SHP77 (cell line): ENCODE measurements around the gene SLC43A3.

Source experiments
- DNase-seq, 2 experiments: peaks; one replicate each; lab custom pipeline; 2025; lab: John Stamatoyannopoulos, UW

SLC43A3 gene

DNA sequence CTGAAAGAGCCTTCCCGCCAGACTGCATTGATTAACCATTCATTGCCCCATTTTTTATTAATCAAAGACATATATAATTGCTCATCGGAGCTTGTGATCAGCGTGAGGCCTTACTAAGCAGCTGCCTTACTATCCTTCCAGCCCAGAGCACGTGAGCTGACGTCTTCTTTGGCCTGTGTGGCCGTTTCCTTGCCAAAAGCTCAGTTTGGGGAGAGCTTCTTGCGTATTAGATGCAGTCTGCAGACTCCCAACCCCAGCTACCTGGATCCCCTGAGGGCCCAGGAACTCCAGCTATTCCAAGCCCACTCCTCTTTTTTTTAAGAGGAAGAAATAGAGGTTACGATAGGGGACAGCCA, 784 bp upstream of the SLC43A3 start:
- no peak for DNase-seq

- no peak for DNase-seq
Measured at GRCh38 chr11:57426439-57426928, 437 bp downstream of the SLC43A3 start.

GRCh38 chr11:57425565-57426438, 1.1 kb downstream of the SLC43A3 start:
- no peak for DNase-seq

DNA sequence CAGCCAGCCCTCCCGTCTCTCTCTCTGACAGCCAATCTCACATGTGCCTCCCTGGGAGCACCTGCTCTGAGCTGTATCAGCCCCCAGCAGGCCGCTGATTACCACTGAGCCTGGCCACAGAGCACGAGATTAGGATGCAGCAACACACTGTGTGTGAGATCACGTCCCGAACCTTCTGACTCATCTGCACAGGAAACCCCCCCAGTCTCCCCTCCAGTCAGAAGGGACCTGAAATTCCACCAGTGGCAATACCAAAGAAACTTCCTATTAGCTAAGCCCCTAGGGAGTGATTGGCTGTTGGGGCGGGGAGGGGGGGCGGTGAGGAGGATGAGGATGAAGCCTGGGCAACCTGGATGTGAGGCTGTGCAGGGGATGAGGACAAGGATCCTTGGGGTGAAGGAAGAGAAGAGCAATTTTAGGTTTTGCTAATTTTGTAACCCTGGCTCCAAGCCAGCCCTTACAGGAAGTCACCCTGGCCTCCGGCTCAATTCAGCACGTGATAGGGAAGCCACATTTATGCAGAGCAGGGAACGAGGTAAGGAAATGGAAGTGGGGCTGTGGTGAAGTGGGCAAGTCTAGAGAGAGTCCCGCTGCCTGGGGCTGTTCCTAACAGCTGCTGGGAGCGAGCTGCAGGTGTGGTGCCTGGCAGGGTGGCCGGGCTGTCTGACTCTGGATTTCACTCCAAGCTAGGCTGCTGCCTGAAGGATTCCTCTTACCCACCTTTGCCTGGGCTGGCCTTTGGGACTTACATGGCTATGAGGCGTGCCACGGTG, 1.9 kb downstream of the SLC43A3 start:
- no peak for DNase-seq

DNA sequence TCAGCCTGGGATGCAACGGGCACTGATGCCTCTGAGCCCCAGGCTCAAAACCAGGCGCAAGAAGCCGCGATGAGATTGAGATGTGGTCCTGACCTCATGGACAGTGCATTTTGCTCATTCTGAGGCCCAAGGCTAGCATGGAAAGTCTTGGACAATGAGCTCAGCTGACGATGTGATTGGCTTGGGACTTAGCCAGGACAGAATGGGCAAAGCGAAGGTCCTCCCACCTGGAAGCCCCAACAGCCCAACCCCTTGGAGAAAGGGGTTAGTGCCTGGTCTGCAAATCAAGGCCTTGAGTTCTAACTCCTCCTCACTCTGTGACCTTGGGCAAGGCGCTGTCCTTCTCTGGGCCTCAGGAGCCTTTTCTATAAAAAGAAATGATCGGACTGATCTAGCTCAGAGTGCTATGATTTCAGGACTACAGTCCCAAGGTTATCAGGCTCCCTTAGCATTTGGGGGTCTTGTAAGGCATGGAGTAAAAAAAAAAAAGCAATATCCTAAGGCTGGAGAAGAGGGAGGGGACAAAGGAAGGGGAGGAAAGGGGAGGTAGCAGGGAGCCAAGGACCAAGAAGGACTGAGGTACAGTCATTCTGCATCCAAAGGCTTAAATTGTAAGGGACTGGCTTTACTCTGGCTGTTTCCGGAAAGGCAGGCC, 2.7 kb downstream of the SLC43A3 start:
- DNase-seq = no peak

- no peak for DNase-seq
Measured at GRCh38 chr11:57422669-57423068, 4.3 kb downstream of the SLC43A3 start.

DNA sequence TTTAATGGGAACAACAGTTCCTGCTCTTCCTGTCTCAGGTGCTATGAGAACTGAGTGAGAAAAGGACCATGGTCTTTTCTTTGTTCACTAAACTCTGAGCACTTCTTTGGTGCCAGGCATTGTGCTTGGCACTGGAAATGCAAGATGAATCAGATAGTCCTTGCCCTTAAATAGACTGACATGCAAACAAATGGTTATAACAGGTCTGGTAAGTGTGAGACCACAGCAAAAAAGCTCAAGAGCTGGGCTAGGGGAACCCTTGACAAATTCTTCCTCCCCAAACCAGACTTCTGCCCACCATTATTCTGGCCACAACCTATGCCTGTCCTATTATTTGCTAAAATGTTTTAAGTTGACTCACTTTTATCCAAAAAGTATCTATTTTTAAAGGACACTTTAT, 5.1 kb downstream of the SLC43A3 start:
- no peak for DNase-seq

GRCh38 chr11:57421066-57421465, 5.9 kb downstream of the SLC43A3 start:
- DNase-seq = no peak

- no peak for DNase-seq
Measured at GRCh38 chr11:57419146-57419545, 7.8 kb downstream of the SLC43A3 start.

DNA sequence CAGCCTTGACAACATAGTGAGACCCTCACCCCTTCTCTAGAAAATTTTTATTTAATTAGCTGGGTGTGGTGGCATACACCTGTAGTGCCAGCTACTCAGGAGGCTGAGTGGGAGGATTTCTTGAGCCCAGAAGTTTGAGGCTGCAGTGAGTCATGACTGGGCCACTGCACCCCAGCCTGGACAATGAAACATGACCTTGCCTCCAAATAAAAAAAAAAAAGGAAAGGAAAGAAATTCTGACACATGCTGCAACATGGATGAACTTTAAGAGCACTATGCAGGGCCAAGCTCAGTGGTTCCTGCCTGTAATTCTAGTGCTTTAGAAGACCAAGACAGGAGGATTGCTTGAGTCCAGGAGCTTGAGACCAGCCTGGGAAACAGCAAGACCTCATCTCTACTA, 8.8 kb downstream of the SLC43A3 start:
- DNase-seq = no peak

DNA sequence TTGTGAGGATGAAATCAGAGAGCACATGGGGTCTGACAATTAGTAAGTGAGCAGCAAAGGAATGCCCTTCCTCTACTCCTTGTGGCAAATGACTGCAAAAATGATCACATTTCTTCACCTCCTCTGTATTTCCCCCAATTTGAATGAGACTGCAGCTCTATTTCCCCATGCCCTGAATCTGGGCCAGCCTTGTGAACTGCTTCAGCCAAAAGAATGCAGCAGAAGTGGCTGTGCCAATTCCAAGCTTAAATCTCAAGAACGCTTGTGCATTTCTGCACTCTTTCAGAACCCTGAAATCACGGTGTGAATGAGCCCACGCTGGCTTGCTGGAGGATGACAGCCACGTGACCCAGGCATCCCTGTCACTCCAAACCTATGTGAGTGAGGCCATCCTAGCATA, 9.9 kb downstream of the SLC43A3 start:
- no peak for DNase-seq

DNA sequence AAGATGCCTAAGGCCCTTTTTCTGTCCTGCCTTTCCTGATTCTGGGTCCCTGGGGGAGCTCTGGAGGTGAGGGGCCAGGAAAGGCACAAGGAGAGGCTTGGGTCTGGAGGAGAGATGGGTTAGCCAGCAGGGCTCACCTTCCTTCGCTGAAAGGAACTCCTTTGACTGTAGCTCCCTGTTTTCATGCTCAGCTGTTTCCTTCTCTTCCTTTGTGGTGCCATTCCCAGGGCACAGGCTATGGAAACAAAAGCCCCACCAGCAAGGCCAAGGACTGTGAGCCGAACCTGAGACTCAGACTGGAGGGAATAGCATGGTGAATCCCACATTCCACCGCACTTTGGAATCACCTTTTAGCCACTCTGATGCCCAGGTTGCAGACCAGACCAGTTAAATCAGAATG, 10.5 kb downstream of the SLC43A3 start:
- no peak for DNase-seq

GRCh38 chr11:57414612-57415212, 12.2 kb downstream of the SLC43A3 start:
- DNase-seq = no peak

DNA sequence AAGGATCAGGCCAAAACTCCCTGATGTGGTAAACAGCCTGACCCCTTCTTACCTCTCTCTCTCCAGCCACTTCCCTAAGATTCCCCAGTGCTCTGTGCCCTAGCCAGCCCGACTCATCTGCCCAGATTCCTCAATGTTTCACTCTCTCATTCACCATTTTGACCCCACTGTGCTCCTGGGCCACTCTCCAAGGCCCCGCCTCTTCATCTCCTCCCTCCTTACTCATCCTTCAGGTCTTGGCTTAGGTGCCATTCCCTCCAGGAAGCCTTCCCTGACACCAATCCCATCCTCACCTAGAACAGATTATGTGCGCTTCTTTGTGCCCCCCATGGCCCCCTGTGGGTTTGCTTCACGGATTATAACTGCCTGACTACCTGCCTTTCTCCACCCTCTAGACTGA, 13.2 kb downstream of the SLC43A3 start:
- DNase-seq = no peak

DNA sequence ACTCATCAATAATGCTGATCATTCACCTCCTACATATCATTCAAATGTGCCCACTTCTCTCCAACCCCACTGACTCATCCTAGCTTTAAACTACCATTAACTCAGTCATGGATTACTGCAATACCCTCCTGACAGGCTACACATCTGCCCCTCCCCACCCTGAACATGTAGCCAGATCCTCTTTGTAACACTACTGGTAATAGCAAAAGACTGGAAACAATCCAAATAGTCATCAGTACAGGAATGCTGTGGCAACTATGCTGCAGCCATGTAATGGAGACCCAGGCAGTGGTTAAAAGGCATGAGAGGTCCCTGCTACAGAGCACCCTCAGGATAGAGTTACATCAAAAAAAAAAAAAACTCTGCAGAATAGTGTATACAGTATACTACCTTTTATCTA, 16.6 kb downstream of the SLC43A3 start:
- DNase-seq = no peak

DNA sequence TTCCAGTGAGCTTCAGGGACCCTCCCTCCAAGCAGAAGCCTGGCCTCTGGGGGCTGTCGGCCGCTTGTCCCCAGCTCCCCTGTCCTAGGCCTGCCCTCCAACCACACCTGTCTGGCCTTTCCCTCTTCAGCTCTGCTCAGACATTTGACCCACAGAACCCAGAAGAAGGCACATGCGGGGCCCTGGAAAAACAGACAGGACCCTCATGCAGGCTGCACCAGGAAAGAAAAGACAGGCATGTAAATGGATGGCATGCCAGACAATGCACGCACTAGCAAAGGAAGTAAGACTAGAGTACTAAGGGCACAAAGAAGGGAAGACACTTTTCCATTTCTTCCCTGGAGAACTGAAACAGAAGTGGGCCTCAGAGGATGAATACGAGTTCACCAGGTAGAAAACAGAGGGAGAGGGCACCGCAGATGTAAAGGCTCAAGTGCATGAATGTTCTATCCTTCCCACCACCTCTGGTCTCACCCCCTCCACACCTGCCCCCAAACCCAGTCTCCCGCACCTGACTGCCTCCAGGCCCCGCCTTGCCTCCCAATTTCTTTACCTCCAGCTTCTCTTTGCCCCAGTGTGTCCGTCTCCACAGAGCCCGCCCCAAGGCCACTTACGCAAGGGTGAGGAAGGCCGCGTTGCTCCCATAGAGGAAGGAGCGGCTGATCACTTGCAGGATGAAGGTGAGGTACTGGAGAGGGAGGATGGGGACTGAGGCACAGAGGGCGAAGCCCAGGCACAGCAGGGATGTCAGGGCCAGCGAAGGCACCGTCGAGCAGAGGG, 17.4 kb downstream of the SLC43A3 start:
- no peak for DNase-seq

- DNase-seq = no peak
Measured at GRCh38 chr11:57408771-57409170, 18.1 kb downstream of the SLC43A3 start.

DNA sequence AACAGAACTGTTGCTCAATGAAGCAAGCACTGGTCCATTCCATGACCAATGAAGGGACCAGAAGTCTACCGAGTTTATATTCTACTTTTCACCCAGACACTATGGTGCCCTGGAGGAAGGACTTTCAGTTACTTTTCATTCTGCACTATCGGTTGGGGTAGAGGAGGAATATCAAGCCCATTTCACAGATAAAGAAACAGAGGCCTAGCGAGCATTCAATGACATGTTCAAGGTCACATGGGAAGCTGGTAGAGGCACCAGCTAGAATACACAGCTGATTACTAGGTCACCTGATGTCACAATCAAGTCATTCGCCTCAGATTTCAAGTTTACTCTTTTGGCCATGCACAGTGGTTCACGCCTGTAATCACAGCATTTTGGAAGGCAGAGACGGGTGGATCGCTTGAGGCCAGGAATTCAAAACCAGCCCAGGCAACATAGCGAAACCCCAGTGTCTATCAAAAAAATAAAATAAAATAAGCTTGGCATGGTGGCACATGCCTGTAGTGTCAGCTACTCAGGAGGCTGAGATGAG, 18.9 kb downstream of the SLC43A3 start:
- DNase-seq = no peak

GRCh38 chr11:57407010-57407920, 19.7 kb downstream of the SLC43A3 start:
- no peak for DNase-seq

GRCh38 chr11:57406337-57406904, 20.5 kb downstream of the SLC43A3 start:
- DNase-seq = no peak
